Right renal pelvis (tissue), 4 donors: ENCODE data around the gene MACROD2. TPM values are rescaled to one million over a fixed set of nuclear protein-coding genes. Genes with fewer than 3 reads are reported as not detected.

ENCODE experiments used
- DNase-seq, 4 donors: peaks; one replicate each; pipeline ENCODE4 v3.0.0-alpha.2; 2013; ENCODE audit warnings: low read depth in 4 of 4, low spot score in 3 of 4, missing footprints in 1 of 4
- polyA plus RNA-seq, 4 donors: library from polyadenylated mRNA; unstranded; fragments of 120-200 nt; gene quantifications; one replicate each; pipeline ENCODE4 v1.2.1, GENCODE V29; 2013; ENCODE audit not compliant: insufficient read length in 4 of 4

MACROD2 gene
- polyA plus RNA-seq, 4 donors = 12.4 to 14.4 (median 13.6) TPM

- DNase-seq = peak in 2 of 4 donors; percentile 24 to 45
Observed at GRCh38 chr20:15866916-15867730, 1871.8 kb downstream of the MACROD2 start.

DNA sequence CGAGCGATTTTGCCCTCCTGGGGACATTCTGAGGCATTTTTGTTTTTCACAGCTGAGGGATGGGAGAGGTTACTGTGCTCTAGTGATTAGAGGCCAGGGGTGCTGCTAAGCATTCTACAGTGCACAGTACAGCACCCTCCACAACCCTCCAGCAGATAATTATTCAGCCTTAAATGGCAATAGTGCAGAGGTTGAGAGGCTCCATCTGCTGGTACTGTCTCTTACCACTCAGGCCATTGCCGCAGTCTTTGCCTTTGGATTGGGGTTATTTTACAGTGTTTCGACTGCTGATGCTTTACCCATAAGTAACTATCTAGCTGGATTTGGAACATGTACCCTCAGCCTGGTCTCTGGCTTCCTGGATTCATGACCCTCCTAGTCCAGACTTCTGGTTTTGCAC, 1872.6 kb downstream of the MACROD2 start:
- no peak for DNase-seq

DNA sequence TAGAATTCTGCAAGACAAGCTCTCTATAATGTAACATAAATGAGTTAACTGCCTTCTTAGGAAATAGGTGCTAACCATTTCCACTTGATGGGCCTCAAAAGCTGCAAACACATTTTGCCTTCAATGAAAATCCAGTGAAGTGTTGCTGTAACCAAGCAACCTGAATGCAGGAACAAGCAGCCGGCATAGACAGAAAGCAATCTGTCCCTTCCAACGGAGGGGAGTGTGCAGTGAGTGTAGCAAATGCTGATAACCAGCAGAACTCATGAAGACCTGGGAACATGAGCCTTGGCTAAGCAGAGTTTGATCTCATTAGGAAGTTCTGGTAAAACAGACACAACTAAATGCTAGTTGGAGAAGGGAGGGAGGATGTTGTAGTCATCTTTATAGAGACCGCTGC, 1880.1 kb downstream of the MACROD2 start:
- peak in 2 of 4 donors; percentile 43 to 67 for DNase-seq

DNA sequence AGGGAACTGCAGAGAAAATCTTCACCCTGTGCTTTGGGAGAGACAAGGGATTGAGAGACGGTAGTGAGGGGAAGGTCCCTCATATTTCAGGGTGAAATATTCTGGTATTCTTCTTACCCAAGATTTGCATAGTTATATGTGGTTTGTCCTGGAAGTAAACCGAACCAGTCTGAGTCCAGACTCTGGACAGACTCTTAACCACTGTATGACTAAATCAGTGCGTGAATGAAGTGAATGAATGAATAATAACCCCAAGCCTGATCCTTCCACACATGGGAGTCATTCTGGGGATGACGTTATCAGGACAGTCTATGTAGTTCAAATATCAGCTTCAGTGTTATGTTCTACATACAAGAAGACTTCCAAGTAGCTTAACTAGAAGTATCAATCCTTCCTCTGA, 1887.2 kb downstream of the MACROD2 start:
- DNase-seq = no peak

GRCh38 chr20:15886250-15886649, 1890.9 kb downstream of the MACROD2 start:
- DNase-seq = no peak

GRCh38 chr20:15887387-15887786, 1892.1 kb downstream of the MACROD2 start:
- DNase-seq = no peak

GRCh38 chr20:15889061-15889460, 1893.7 kb downstream of the MACROD2 start:
- DNase-seq = no peak

GRCh38 chr20:15889514-15890256, 1894.4 kb downstream of the MACROD2 start:
- no peak for DNase-seq

GRCh38 chr20:15890407-15890982, 1895.2 kb downstream of the MACROD2 start:
- DNase-seq = no peak

DNA sequence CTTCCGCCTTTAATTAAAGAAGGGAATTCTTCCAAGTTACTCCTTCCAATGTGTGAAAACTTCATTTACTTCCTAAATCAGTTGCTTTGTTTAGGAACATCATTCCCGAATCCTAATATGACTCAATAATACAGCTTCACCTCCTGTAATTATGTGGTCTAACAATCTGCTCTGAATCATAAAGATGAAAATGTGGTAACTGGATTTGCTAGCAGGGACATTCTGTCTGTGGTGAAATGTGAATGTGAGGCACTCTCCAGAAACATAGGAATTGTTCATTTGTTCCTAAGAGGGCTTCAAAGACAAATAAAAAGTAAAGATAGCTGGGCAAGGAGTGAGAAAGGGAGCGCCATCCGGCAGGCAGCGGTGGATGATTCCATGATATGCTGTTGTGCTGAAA, 1899.8 kb downstream of the MACROD2 start:
- no peak for DNase-seq

DNA sequence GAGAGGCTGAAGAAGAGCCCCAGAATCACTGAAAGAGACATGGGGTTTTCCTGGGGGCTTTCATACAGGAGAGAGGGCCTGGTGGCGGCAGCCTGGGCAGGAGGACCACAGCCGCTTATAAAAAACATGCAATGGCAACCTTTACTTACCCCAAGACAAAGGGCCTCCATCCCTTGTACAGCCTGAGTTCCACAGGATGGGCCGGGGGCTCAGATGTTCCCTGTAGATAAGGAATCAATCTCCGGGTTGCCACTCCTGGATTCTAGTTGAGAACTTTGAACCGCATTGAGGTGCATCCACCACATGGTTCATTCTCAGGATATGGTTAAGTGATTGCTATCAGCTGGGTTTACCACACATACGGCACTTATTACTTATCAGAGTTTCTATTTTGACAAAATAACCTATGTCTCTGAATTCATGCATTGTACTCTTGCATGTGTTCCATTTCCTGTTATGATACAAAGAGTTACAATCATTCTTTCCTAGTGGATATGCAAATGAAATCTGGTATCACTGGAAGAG, 1900.3 kb downstream of the MACROD2 start:
- no peak for DNase-seq

- no peak for DNase-seq
Observed at GRCh38 chr20:15899967-15900366, 1904.7 kb downstream of the MACROD2 start.

- no peak for DNase-seq
Observed at GRCh38 chr20:15900443-15900842, 1905.1 kb downstream of the MACROD2 start.

GRCh38 chr20:15902493-15902892, 1907.2 kb downstream of the MACROD2 start:
- no peak for DNase-seq

DNA sequence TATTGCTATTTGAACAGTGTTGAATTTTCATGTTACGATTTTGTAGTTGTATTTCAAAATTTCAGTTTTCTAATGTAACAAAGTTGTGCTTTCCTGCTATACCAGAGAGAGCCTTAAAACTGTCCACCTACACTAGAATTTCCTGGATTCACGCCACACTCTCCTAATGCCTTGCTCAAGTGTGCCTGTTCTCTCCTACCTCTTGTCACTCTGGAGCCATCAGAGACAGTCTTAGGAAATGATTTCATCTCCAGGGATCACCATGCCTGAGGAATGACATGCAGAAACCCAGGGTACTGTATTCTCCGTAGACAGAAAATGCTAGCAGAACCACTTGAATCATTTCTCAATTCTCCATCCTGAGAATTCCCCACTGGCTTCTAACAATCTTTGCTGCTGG, 1910.3 kb downstream of the MACROD2 start:
- no peak for DNase-seq

GRCh38 chr20:15909995-15910394, 1914.7 kb downstream of the MACROD2 start:
- DNase-seq = no peak

- DNase-seq = no peak
Observed at GRCh38 chr20:15911581-15911980, 1916.3 kb downstream of the MACROD2 start.

DNA sequence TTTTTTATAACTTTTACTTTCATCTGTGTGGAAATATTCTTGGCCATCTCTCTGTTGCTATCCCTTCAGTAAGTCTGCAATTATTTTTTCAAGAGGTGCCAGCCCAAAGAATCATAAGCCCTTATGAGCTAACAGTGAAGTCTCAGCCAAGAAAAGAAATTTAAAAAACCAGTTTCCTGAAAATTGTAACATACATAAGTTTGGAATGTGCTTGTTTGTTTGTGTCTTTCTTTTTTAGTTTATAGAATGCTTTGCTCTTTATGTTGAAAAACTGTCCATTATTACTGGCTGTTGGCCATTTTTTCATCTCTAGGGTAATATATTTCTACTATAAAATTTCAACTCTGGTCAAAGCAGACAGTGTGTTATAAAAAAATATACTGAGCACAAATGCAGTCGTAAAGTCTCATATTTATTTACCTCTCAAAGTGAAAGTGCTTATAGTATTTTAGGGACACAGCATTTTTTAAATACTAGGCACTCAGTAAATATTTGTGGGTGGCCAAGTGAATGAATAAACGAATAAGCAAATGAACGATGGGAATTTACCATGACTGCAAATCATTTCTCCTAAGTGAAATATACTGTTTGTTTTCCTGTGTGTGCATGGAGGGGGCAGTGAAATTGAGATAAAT, 1918.2 kb downstream of the MACROD2 start:
- DNase-seq = peak; percentile 35 to 74 (median 50)

DNA sequence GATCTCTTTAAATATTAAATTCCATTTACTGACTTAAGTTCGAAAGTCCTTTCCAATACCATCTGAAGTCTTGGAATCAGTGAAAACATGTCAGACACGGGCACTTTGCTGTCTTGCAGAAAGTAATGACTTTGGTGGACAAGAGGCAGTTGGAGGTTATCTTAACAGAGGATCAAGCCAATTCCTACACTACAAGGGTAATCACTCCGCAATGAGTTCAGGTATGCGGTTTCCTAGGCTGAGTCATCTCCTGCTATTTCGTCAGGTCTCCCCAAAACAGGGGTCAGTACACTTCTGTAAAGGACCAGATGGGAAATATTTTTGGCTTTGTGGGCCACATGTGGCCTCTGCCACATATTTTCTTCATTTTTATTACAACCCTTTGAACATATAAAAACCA, 1921.3 kb downstream of the MACROD2 start:
- DNase-seq = no peak

DNA sequence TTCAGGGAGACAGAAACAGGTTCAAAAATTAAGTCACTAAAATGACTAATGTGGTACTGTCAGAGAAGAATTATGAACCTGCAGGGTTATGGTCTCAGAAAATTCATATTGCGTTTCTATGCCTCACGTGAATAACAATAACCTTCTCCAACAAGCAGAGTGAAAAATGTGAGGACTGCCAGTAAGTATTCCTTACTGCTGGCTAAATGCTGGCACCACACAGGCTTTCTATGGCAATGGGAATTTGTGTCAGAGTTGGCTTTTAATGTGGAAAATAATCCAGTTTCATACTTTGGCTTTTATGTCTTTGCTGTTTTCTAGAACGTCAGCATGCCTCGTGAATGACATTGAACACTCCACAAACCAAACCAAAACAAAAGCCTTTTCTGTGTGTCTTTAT, 1922.0 kb downstream of the MACROD2 start:
- DNase-seq = no peak

DNA sequence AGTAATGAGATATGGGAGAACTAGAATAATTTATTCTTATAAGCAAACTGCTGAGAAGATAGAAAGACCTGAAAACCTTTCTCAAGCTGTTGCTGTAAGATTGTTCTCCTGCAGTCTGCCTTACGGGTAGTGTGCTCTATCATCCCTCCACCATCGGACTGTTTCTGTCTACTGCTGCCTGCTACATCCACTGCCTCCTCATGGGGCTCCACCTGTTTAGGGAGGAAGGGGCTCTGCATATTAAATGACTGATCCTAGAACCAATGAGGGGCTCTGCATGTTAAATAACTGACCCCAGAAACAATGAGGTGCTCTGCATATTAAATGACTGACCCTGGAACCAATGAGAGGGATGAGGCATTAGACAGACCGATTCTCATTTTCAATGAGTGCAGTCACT, 1923.3 kb downstream of the MACROD2 start:
- no peak for DNase-seq
